ENCODE data around the gene COL19A1.

DNA sequence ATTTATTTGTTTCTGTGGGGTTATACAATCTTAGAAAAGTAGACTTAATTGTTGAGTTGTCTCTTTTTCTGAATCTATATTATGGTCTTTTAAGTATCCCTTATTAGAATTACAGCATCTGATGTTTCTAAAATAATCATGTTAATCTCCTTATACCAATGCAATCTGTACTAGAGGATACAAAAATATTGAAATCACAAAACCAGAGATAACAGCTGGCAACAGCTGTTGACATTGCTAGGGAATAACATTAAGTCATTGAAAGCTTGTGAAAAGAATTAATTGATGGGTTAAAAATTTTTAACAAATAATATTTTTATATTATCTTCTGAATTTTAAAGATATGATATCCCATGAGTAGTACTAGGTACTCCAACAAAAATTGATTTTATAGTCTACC is 162.6 kb downstream of the COL19A1 start:
- TF ChIP-seq, protein P1, sequence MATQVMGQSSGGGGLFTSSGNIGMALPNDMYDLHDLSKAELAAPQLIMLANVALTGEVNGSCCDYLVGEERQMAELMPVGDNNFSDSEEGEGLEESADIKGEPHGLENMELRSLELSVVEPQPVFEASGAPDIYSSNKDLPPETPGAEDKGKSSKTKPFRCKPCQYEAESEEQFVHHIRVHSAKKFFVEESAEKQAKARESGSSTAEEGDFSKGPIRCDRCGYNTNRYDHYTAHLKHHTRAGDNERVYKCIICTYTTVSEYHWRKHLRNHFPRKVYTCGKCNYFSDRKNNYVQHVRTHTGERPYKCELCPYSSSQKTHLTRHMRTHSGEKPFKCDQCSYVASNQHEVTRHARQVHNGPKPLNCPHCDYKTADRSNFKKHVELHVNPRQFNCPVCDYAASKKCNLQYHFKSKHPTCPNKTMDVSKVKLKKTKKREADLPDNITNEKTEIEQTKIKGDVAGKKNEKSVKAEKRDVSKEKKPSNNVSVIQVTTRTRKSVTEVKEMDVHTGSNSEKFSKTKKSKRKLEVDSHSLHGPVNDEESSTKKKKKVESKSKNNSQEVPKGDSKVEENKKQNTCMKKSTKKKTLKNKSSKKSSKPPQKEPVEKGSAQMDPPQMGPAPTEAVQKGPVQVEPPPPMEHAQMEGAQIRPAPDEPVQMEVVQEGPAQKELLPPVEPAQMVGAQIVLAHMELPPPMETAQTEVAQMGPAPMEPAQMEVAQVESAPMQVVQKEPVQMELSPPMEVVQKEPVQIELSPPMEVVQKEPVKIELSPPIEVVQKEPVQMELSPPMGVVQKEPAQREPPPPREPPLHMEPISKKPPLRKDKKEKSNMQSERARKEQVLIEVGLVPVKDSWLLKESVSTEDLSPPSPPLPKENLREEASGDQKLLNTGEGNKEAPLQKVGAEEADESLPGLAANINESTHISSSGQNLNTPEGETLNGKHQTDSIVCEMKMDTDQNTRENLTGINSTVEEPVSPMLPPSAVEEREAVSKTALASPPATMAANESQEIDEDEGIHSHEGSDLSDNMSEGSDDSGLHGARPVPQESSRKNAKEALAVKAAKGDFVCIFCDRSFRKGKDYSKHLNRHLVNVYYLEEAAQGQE (IDR thresholded peaks at IDR 0.05; ENCODE audit: unreplicated experiment), result no peak
- TF ChIP-seq, protein P2, sequence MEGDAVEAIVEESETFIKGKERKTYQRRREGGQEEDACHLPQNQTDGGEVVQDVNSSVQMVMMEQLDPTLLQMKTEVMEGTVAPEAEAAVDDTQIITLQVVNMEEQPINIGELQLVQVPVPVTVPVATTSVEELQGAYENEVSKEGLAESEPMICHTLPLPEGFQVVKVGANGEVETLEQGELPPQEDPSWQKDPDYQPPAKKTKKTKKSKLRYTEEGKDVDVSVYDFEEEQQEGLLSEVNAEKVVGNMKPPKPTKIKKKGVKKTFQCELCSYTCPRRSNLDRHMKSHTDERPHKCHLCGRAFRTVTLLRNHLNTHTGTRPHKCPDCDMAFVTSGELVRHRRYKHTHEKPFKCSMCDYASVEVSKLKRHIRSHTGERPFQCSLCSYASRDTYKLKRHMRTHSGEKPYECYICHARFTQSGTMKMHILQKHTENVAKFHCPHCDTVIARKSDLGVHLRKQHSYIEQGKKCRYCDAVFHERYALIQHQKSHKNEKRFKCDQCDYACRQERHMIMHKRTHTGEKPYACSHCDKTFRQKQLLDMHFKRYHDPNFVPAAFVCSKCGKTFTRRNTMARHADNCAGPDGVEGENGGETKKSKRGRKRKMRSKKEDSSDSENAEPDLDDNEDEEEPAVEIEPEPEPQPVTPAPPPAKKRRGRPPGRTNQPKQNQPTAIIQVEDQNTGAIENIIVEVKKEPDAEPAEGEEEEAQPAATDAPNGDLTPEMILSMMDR (conservative IDR thresholded peaks at IDR 0.05; ENCODE audit: low read depth in 2 of 2), result no peak

All from GM23338 (cell line).